IMR-90 (cell line): Measurements from ENCODE around the gene PEAK1. TPM values are rescaled to one million over a fixed set of nuclear protein-coding genes. Genes with fewer than 3 reads are reported as not detected.

Experiments used
- ATAC-seq: fragments of 200-7000 bp; cut with Tn5 transposase; 2 replicates; pipeline ENCODE4 v1.9.1; 2020; ENCODE audit warnings: low read depth, mild to moderate bottlenecking, moderate library complexity
- BruUV-seq: library from RNA; stranded (reverse); fragments of 400-500 nt; replicated peaks from 2 replicates; lab custom pipeline; 2021; lab: Mats Ljungman, UMichigan
- CTCF ChIA-PET: fragments of 300-600 bp; formaldehyde crosslinking; extraction: SDS; loops from one replicate; lab custom pipeline; 2021; ENCODE audit warnings: antibody characterized with exemption; lab: Yijun Ruan, JAX
- POLR2A ChIA-PET: fragments of 300-600 bp; sonication (Branson Sonifier 250); formaldehyde crosslinking; loops from one replicate; lab custom pipeline; 2022; ENCODE audit warnings: antibody characterized with exemption; ENCODE audit not compliant: unreplicated experiment; lab: Charles Lee
- DNase-seq: peaks from one replicate; pipeline ENCODE4 v3.0.0; 2013
- H2AFZ ChIP-seq: replicated peaks from 2 replicates; pipeline ENCODE3; 2013; ENCODE audit warnings: low read length, mild to moderate bottlenecking; ENCODE audit not compliant: poor library complexity
- H2AK5ac ChIP-seq: 2 replicates; pipeline ENCODE4 v1.6.1; 2013; ENCODE audit warnings: low read depth, low read length, inconsistent platforms
- H2AK9ac ChIP-seq: replicated peaks from 2 replicates; pipeline ENCODE3; 2013; ENCODE audit warnings: mild to moderate bottlenecking, low read depth, low read length, moderate library complexity; ENCODE audit not compliant: poor library complexity
- H2BK120ac ChIP-seq: 2 replicates; pipeline ENCODE4 v1.6.1; 2013; ENCODE audit warnings: low read depth, low read length, inconsistent platforms
- H2BK15ac ChIP-seq: 3 replicates; pipeline ENCODE4 v1.6.1; 2013; ENCODE audit warnings: low read depth, low read length, inconsistent platforms
- H2BK20ac ChIP-seq: 2 replicates; pipeline ENCODE4 v1.6.1; 2013; ENCODE audit warnings: low read depth, mild to moderate bottlenecking, inconsistent platforms, low read length, moderate library complexity
- H2BK5ac ChIP-seq: 2 replicates; pipeline ENCODE4 v1.6.1; 2013; ENCODE audit warnings: mild to moderate bottlenecking, low read depth, low read length, inconsistent platforms; ENCODE audit not compliant: poor library complexity, severe bottlenecking
- H3K14ac ChIP-seq: replicated peaks from 2 replicates; pipeline ENCODE4 v1.6.1; 2013; ENCODE audit warnings: low read depth, low read length, inconsistent platforms
- H3K18ac ChIP-seq: 2 replicates; pipeline ENCODE4 v1.6.1; 2013; ENCODE audit warnings: low read depth, low read length, control low read depth
- H3K23ac ChIP-seq: 2 replicates; pipeline ENCODE4 v1.6.1; 2013; ENCODE audit warnings: low read depth, low read length, inconsistent platforms
- H3K27ac ChIP-seq: 2 replicates; pipeline ENCODE4 v1.5.1; 2013; ENCODE audit warnings: mild to moderate bottlenecking, control low read depth, low read length; ENCODE audit not compliant: insufficient read depth
- H3K27me3 ChIP-seq: 2 replicates; pipeline ENCODE4 v1.6.1; 2013; ENCODE audit warnings: low read length; ENCODE audit not compliant: control insufficient read depth, insufficient read depth
- H3K36me3 ChIP-seq: 2 replicates; pipeline ENCODE4 v1.6.1; 2013; ENCODE audit warnings: low read length, mixed read lengths; ENCODE audit not compliant: control insufficient read depth, insufficient read depth
- H3K4ac ChIP-seq: 2 replicates; pipeline ENCODE4 v1.6.1; 2013; ENCODE audit warnings: low read depth, low read length, inconsistent platforms
- H3K4me1 ChIP-seq: 2 replicates; pipeline ENCODE4 v1.6.1; 2013; ENCODE audit warnings: low read length, mixed read lengths; ENCODE audit not compliant: control insufficient read depth, insufficient read depth
- H3K4me2 ChIP-seq: 2 replicates; pipeline ENCODE4 v1.6.1; 2013; ENCODE audit warnings: low read depth, mild to moderate bottlenecking, control low read depth, low read length, moderate library complexity
- H3K4me3 ChIP-seq: 2 replicates; pipeline ENCODE4 v1.5.1; 2013; ENCODE audit warnings: low read depth, mild to moderate bottlenecking, control low read depth, low read length, moderate library complexity; ENCODE audit not compliant: insufficient read depth
- H3K56ac ChIP-seq: 2 replicates; pipeline ENCODE4 v1.6.1; 2013; ENCODE audit warnings: low read length, inconsistent platforms; ENCODE audit not compliant: insufficient read depth; ENCODE audit errors: extremely low read depth
- H3K79me1 ChIP-seq, 2 experiments: 2 replicates each; pipeline ENCODE4 v1.6.1; 2013; ENCODE audit warnings: low read length in 2 of 2, inconsistent platforms in 1 of 2, low read depth in 1 of 2
- H3K9ac ChIP-seq: 2 replicates; pipeline ENCODE4 v1.6.1; 2013; ENCODE audit warnings: low read depth, low read length, control low read depth
- H3K9me1 ChIP-seq: 2 replicates; pipeline ENCODE4 v1.6.1; 2013; ENCODE audit warnings: low read length, inconsistent platforms; ENCODE audit not compliant: insufficient read depth
- H3K9me3 ChIP-seq: 2 replicates; pipeline ENCODE4 v1.6.1; 2013; ENCODE audit warnings: low read length; ENCODE audit not compliant: control insufficient read depth, insufficient read depth
- H4K20me1 ChIP-seq: 2 replicates; pipeline ENCODE4 v1.6.1; 2013; ENCODE audit warnings: low read length, inconsistent platforms; ENCODE audit not compliant: insufficient read depth
- H4K5ac ChIP-seq: 2 replicates; pipeline ENCODE4 v1.6.1; 2013; ENCODE audit warnings: mild to moderate bottlenecking, low read depth, low read length, control low read depth
- H4K8ac ChIP-seq, 2 experiments: 2 replicates each; pipeline ENCODE4 v1.6.1; 2013; ENCODE audit warnings: low read depth in 2 of 2, low read length in 2 of 2, control low read depth in 1 of 2, inconsistent platforms in 1 of 2
- H4K91ac ChIP-seq: 2 replicates; pipeline ENCODE4 v1.6.1; 2013; ENCODE audit warnings: low read depth, low read length, inconsistent platforms; ENCODE audit not compliant: insufficient read depth
- BHLHE40 ChIP-seq: fragments of 150-350 bp; IDR thresholded peaks from 2 replicates; pipeline ENCODE4 v1.6.1; 2016; ENCODE audit warnings: mild to moderate bottlenecking, low read depth, low read length
- CHD1 ChIP-seq: IDR thresholded peaks from 2 replicates; pipeline ENCODE4 v1.6.1; 2012; ENCODE audit warnings: low read depth, low read length, improper control_type of control experiment
- SMC3 ChIP-seq: fragments of 150-350 bp; IDR thresholded peaks from 2 replicates; pipeline ENCODE4 v1.6.1; 2016; ENCODE audit warnings: low read depth, mild to moderate bottlenecking, antibody characterized with exemption, low read length, moderate library complexity
- WGBS, 2 experiments: methylation state at CpG; one replicate each; pipeline versions ENCODE4 v1.1.5 to v1.1.7; 2013; ENCODE audit warnings: missing lambda C conversion rate in 2 of 2; ENCODE audit not compliant: insufficient read length in 1 of 2; ENCODE audit errors: extremely low coverage in 2 of 2; 5-methylcytosine and 5-hydroxymethylcytosine counted together
- dilution Hi-C: fragments of 300-500 bp; cut with HindIII; formaldehyde crosslinking; loops from one replicate; pipeline ENCODE4 v1.14.3; 2018; ENCODE audit warnings: low sequenced_read_pairs; ENCODE audit not compliant: unreplicated experiment
- in situ Hi-C: fragments of 300-500 bp; cut with MboI; formaldehyde crosslinking; loops from 3 replicates; pipeline ENCODE4 v1.14.3; 2019; ENCODE audit warnings: low sequenced_read_pairs, inconsistent platforms, mixed read lengths
- intact Hi-C: fragments of 100-400 bp; cut with micrococcal nuclease; formaldehyde crosslinking; loops from 2 replicates; pipeline ENCODE4 v1.10.0; 2022
- polyA plus RNA-seq, 3 experiments: library from polyadenylated mRNA; depleted of rRNA; stranded (reverse); fragments of >200 nt; gene quantifications; 2 replicates each; pipeline ENCODE4 v1.2.3, GENCODE V29; 2012; ENCODE audit warnings: low replicate concordance in 1 of 3
- total RNA-seq: library from RNA; depleted of rRNA; stranded (reverse); fragments of >200 nt; gene quantifications from 2 replicates; pipeline ENCODE4 v1.2.3, GENCODE V29; 2012
- TF ChIP-seq, protein P1 (sequence below): conservative IDR thresholded peaks from 2 replicates; pipeline ENCODE4 v1.5.1; 2012; ENCODE audit warnings: mild to moderate bottlenecking, low read depth, low read length, improper control_type of control experiment

The PEAK1 gene
- total and polyA plus RNA-seq, 2 of the 4 experiments (the other 2 are of a cell fraction) = 21.5 to 43.9 TPM

DNA sequence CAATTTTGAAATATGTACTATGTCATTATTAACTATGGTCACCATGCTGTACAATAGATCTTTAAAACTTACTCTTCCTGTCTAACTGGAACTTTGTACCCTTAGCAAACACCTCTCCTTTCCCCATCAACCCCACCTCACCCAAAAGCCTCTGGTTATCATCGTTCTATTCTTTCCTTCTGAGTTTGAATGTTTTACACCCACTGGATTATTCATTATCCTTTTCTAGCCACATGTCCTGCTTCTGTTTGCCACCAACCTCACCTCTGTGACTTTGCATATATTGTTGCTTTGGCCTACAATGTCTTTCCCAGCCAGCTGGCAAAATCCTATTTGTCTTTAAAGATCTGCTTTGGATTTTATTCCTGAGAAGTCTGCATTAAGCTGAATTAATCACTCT is 246.4 kb downstream of the PEAK1 start:
- Histone ChIP-seq H3K36me3 (peaks cover 2% of the 10 kb centered on the region; the same call in 1 of the 2 replicates), H2AFZ (no peak overlapping the region), H4K8ac (no peak overlapping the region), H3K4me1 (peaks cover 4% of the 10 kb centered on the region), H3K79me1 (peaks cover 12 to 51% of the 10 kb centered on the region in 2 experiments), H2AK5ac (no peak overlapping the region), H2BK5ac (no peak overlapping the region), H4K5ac (no peak overlapping the region), H3K14ac (no peak overlapping the region), H3K27ac (no peak overlapping the region), H3K4ac (no peak overlapping the region), H3K23ac (no peak overlapping the region), H2BK15ac (no peak overlapping the region), H3K56ac (no peak overlapping the region), H2BK20ac (no peak overlapping the region), H2BK120ac (no peak overlapping the region), H3K27me3 (no peaks in the 10 kb centered on the region), H2AK9ac (no peak overlapping the region), H4K20me1 (peaks cover under 1% of the 10 kb centered on the region; the same call in 1 of the 2 replicates), H3K18ac (no peak overlapping the region), H3K9ac (no peak overlapping the region), H3K4me3 (no peak overlapping the region), H3K9me3 (no peaks in the 10 kb centered on the region), H3K9me1 (no peaks in the 10 kb centered on the region), H3K4me2 (no peak overlapping the region), H4K91ac (no peak overlapping the region)
- WGBS, 2 experiments = 100% methylated on average over 1 of the region's 1 CpG; no CpG with 5 or more reads in 1 of the 2 experiments
- ATAC-seq (no peak), DNase-seq (no peak)
- intact Hi-C loops (no loop called here), in situ Hi-C loops (no loop called here), dilution Hi-C loops (no loop called here)
- ChIA-PET CTCF (no interaction called here), POLR2A (no interaction called here)
- TF ChIP-seq SMC3 = no peak
- no peak for TF ChIP-seq CHD1
- TF ChIP-seq, protein P1, sequence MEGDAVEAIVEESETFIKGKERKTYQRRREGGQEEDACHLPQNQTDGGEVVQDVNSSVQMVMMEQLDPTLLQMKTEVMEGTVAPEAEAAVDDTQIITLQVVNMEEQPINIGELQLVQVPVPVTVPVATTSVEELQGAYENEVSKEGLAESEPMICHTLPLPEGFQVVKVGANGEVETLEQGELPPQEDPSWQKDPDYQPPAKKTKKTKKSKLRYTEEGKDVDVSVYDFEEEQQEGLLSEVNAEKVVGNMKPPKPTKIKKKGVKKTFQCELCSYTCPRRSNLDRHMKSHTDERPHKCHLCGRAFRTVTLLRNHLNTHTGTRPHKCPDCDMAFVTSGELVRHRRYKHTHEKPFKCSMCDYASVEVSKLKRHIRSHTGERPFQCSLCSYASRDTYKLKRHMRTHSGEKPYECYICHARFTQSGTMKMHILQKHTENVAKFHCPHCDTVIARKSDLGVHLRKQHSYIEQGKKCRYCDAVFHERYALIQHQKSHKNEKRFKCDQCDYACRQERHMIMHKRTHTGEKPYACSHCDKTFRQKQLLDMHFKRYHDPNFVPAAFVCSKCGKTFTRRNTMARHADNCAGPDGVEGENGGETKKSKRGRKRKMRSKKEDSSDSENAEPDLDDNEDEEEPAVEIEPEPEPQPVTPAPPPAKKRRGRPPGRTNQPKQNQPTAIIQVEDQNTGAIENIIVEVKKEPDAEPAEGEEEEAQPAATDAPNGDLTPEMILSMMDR = no peak
- no peak for TF ChIP-seq BHLHE40
- BruUV-seq = no TSS peak
